ENCODE data around the gene DMRT1.
A peak's percentile ranks its signal among the peaks of the same experiment; 100 is the strongest.
"Not testable (repeated sequence)": the region's sequence is repeated elsewhere in the genome, so short reads cannot be mapped to it uniquely, and the experiment has no call there.

DMRT1 gene

DNA sequence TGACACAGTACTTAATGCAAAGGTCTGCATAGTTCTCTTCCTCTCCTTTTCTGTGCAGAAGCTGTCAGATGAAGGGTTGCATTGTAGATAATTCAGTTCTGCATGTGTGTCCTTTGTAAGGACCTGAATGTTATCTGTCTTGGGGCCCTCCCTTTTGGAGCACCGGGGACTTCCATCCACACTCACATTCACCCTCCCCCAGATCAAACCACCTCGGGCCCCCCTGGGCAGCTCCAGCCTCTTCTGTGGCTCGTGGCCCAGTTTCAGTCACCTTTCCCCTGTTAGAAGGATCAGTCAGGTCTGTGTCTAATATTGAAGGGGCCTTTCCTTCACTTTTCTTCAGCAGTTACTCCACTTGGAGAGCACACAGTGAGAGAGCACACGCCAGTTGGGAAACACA is 11.0 kb downstream of the DMRT1 start:
- peak; percentile 25 for DNase-seq (ENCODE audit: low spot score)
- TF ChIP-seq, protein P1, sequence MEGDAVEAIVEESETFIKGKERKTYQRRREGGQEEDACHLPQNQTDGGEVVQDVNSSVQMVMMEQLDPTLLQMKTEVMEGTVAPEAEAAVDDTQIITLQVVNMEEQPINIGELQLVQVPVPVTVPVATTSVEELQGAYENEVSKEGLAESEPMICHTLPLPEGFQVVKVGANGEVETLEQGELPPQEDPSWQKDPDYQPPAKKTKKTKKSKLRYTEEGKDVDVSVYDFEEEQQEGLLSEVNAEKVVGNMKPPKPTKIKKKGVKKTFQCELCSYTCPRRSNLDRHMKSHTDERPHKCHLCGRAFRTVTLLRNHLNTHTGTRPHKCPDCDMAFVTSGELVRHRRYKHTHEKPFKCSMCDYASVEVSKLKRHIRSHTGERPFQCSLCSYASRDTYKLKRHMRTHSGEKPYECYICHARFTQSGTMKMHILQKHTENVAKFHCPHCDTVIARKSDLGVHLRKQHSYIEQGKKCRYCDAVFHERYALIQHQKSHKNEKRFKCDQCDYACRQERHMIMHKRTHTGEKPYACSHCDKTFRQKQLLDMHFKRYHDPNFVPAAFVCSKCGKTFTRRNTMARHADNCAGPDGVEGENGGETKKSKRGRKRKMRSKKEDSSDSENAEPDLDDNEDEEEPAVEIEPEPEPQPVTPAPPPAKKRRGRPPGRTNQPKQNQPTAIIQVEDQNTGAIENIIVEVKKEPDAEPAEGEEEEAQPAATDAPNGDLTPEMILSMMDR (IDR thresholded peaks at IDR 0.05; ENCODE audit: extremely low read depth, insufficient read depth, missing control alignments) = no peak
- in situ Hi-C loops (cut with MboI; ENCODE audit: low pct_unique_long_range_greater_than_20kb, low sequenced_read_pairs, unreplicated experiment) = no loop called here

DNA sequence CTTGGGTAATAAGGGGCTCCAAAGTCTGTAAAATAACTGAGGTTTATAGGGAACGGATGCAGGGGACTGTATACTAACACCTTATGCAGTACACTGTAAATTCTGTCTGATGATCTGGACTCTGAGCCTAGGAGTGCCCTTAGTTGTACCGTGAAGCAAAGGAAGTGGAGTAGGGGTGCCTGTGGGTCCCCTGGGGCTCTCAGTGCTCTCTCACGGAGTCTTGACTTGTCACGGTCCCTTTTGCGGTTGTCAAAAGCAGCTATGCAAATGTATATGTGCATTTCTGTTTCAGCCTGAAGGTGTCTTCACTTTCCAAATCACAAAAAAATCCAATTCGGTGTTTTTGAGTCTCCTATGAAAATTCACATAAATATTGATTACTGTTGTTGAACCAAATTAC is 17.8 kb downstream of the DMRT1 start:
- DNase-seq (ENCODE audit: low spot score) = peak; percentile 79
- in situ Hi-C loops (cut with MboI; ENCODE audit: low pct_unique_long_range_greater_than_20kb, low sequenced_read_pairs, unreplicated experiment) = no loop called here
- TF ChIP-seq, protein P1 (IDR thresholded peaks at IDR 0.05; ENCODE audit: extremely low read depth, insufficient read depth, missing control alignments) = no peak

DNA sequence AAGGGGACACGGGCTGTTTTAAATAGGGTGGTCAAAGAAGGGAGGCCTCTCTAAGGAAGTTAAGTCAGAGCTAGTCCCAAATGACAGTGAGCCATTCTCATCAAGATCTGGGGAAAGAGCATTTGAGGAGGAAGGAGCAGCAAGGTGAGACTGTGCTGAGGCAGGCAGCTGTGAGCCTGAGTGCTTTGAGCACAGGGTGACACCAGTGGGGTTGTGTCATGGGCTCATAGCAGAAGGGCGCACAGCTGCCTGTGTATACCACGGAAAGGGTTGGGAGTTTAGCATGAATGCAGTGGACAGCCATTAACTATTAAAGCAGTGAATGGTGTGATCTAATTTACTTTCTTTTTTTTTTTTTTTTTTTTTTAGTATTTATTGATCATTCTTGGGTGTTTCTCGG is 19.2 kb downstream of the DMRT1 start:
- TF ChIP-seq, protein P1 (IDR thresholded peaks at IDR 0.05; ENCODE audit: extremely low read depth, insufficient read depth, missing control alignments) = no peak
- no peak for DNase-seq (ENCODE audit: low spot score)
- in situ Hi-C loops (cut with MboI; ENCODE audit: low pct_unique_long_range_greater_than_20kb, low sequenced_read_pairs, unreplicated experiment) = no loop called here

DNA sequence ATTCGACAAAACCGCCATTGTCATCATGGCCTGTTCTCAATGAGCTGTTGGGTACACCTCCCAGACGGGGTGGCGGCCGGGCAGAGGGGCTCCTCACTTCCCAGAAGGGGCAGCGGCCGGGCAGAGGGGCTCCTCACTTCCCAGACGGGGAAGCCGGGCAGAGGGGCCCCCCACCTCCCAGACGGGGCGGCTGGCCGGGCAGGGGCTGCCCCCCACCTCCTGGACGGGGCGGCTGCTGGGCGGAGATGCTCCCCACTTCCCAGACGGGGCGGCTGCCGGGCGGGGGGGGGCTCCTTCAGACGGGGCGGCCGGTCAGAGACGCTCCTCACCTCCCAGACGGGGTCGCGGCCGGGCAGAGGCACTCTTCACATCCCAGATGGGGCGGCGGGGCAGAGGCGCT is 20.0 kb downstream of the DMRT1 start:
- in situ Hi-C loops (cut with MboI; ENCODE audit: low pct_unique_long_range_greater_than_20kb, low sequenced_read_pairs, unreplicated experiment); DNase-seq (ENCODE audit: low spot score): not testable (repeated sequence)

DNA sequence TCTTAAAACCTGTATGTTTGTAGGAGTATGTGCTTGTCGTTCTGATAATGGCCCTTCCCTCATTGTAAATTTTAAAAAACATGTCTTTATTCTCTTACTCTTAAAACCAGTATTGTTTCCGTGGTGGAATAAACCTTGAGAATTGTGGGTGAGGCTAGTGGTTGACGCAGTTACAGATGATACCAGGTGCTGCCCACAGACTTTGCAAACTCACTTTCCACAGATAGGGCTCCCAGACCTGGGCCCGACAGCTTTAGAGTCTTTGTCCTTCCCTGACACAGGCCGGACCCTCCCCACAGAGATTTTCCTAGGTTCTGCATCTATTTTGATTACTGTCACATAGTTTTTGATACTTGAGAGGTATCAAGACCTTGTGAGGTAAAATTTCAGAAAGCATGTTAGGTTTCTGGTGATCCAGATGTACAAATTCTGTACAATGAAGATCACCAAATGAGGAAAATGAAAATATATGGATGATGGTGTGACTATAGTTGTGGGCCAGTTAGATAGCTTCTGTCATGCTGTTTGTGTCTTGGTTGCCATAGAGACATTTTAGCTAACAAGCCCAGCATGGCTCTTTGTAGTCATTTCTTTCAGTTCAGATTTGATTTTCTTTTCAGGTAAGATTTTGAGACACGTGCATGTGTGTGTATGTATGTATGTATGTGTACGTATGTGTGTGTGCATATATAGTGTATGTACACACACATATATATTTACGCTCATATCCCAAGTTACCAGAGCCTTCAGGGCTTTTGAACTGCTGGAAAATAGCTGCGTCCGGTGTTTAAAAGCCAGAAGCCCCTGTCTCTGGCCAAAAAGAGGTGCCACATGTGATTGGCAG is 33.8 kb downstream of the DMRT1 start:
- DNase-seq (ENCODE audit: low spot score) = no peak
- in situ Hi-C loops (cut with MboI; ENCODE audit: low pct_unique_long_range_greater_than_20kb, low sequenced_read_pairs, unreplicated experiment) = no loop called here
- TF ChIP-seq, protein P1 (IDR thresholded peaks at IDR 0.05; ENCODE audit: extremely low read depth, insufficient read depth, missing control alignments) = no peak

DNA sequence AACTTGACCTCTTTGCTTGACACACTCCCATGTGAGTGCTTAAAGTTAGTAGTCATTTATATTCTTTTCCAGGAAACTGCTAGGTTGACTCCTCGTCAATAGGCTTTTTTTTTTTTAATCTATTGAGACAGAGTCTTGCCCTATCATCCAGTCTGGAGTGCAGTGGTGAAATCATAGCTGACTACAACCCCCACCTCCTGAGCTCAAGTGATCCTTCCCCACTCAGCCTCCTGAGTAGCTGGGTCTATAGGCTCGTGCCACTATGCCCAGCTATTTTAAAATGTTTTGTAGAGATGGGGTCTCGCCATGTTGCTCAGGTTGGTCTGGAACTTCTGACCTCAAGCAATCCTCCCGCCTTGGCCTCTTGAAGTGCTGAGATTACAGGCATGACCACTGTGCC is 34.9 kb downstream of the DMRT1 start:
- in situ Hi-C loops (cut with MboI; ENCODE audit: low pct_unique_long_range_greater_than_20kb, low sequenced_read_pairs, unreplicated experiment) = no loop called here
- DNase-seq (ENCODE audit: low spot score) = no peak
- TF ChIP-seq, protein P1 (IDR thresholded peaks at IDR 0.05; ENCODE audit: extremely low read depth, insufficient read depth, missing control alignments) = no peak

DNA sequence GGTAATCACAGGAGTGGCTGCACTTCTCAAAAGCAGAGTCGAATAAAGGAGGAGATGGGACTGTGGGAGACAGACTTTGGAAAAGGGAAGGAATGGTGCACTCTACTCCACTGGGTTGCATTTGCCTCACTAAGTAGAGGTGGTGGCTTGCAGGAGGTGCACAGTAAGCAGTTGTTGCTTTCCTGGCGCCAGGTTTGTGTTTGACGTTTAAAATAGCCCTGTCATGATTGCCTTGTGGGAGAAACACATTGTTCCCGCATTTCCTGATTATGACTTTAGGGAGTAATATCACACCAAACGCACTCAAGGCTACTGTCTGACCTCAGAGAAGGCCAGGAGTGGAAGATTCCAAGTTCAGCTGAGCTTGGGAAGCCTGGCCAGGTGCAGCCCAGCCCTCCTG is 36.7 kb downstream of the DMRT1 start:
- no peak for DNase-seq (ENCODE audit: low spot score)
- in situ Hi-C loops (cut with MboI; ENCODE audit: low pct_unique_long_range_greater_than_20kb, low sequenced_read_pairs, unreplicated experiment) = no loop called here
- TF ChIP-seq, protein P1 (IDR thresholded peaks at IDR 0.05; ENCODE audit: extremely low read depth, insufficient read depth, missing control alignments) = no peak
